Brain microvascular endothelial cell (primary cell): ENCODE data around the gene EHD1.

Experiments used
- DNase-seq: peaks from one replicate; pipeline ENCODE4 v3.0.0-alpha.2; 2020
- H3K27ac ChIP-seq: fragments of 250-450 bp; sonication (Bioruptor Pico); 2 replicates; pipeline ENCODE4 v1.5.1; 2020; ENCODE audit warnings: mild to moderate bottlenecking, moderate library complexity
- H3K27me3 ChIP-seq: fragments of 250-450 bp; sonication (Bioruptor Pico); replicated peaks from 2 replicates; pipeline ENCODE4 v1.5.1; 2020; ENCODE audit warnings: mild to moderate bottlenecking
- H3K36me3 ChIP-seq: fragments of 250-450 bp; sonication (Bioruptor Pico); replicated peaks from 2 replicates; pipeline ENCODE4 v1.5.1; 2020; ENCODE audit warnings: mild to moderate bottlenecking
- H3K4me3 ChIP-seq: 2 replicates; pipeline ENCODE4 v1.5.1; 2011; ENCODE audit warnings: low read depth, mild to moderate bottlenecking, control low read depth, low read length, moderate library complexity
- CTCF ChIP-seq: IDR thresholded peaks from 2 replicates; pipeline ENCODE4 v1.5.1; 2011; ENCODE audit warnings: low read depth, mild to moderate bottlenecking, moderate library complexity, low read length, control low read depth, inconsistent platforms; ENCODE audit errors: missing control alignments
- in situ Hi-C: cut with HindIII; loops from 2 replicates; pipeline ENCODE4 v1.10.0; 2017; ENCODE audit warnings: low sequenced_read_pairs, low pct_ligation_motif_present

The EHD1 gene

GRCh38 chr11:64841592-64842365, 36.6 kb downstream of the EHD1 start:
- Histone ChIP-seq H3K27me3 (no peaks in the 10 kb centered on the region), H3K4me3 (no peak overlapping the region), H3K36me3 (no peaks in the 10 kb centered on the region), H3K27ac (no peak overlapping the region)
- no peak for TF ChIP-seq CTCF
- no peak for DNase-seq
- in situ Hi-C loops: no loop called here

GRCh38 chr11:64839887-64840782, 38.3 kb downstream of the EHD1 start:
- no peak for TF ChIP-seq CTCF
- no peaks in the 10 kb centered on the region for H3K27me3 ChIP-seq
- H3K36me3 ChIP-seq: no peaks in the 10 kb centered on the region
- in situ Hi-C loops: no loop called here
- DNase-seq: no peak
- H3K27ac ChIP-seq: no peak overlapping the region
- no peak overlapping the region for H3K4me3 ChIP-seq

DNA sequence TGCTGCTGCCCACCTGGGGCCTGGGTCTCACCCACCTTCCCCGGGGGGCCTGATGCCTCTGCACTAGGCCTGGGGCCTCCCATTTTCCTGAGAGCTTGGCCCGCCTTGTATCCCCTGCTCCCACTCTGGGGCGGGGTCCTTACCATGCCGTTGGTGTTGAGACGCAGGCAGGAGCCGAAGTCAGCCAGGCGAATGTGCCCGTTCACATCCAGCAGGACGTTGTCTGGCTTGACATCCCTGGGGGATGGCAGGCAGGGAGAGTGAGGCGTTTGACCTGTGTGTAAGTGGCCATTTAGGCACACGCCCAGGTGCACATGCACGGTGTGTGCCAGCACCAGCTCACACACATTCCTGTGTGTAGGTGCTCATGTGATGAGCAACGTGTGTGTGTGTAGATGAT, 39.1 kb downstream of the EHD1 start:
- Histone ChIP-seq H3K27me3 (no peaks in the 10 kb centered on the region), H3K4me3 (no peak overlapping the region), H3K36me3 (no peaks in the 10 kb centered on the region), H3K27ac (no peak overlapping the region)
- no peak for DNase-seq
- TF ChIP-seq CTCF: no peak
- in situ Hi-C loops: no loop called here

- in situ Hi-C loops: no loop called here
- Histone ChIP-seq H3K27me3 (no peaks in the 10 kb centered on the region), H3K4me3 (no peak overlapping the region), H3K27ac (no peak overlapping the region), H3K36me3 (no peaks in the 10 kb centered on the region)
- TF ChIP-seq CTCF: no peak
- no peak for DNase-seq
Measured at GRCh38 chr11:64838600-64839334, 39.7 kb downstream of the EHD1 start.

DNA sequence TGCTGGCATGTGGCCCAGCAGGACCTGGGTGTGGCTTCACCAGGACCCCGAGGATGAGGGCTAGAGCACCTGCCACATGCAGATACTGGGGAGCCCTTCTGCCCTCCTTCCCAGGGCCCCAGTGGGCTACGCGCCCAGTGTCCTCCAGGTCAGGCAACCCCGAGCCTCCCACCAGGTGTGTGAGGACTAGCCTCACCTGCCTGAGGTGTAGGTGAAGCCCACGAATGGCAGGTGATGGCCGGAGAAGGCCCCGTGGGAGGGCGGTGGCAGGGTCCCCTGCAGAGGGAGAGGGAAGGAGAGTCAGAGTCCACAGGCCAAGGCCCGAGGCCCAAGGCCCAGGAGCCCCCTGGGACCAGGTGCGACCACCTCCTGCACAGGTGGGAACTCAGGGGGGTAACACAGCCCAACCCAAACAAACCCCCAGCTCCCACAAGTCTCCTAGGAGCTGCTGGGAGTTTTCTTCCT, 40.5 kb downstream of the EHD1 start:
- DNase-seq: no peak
- no peaks in the 10 kb centered on the region for H3K27me3 ChIP-seq
- no peak overlapping the region for H3K27ac ChIP-seq
- H3K36me3 ChIP-seq: no peaks in the 10 kb centered on the region
- in situ Hi-C loops: no loop called here
- TF ChIP-seq CTCF: no peak
- no peak overlapping the region for H3K4me3 ChIP-seq
